Gastrocnemius medialis (tissue), 4 donors: ENCODE results near the gene BCAP31.

Experiments
- CTCF ChIP-seq, 5 experiments: fragments of 450-650 bp in 3 of 5; fragments of 200-600 bp in 2 of 5; sonication (generic) in 2 of 5; IDR thresholded peaks in 4 of 5; conservative IDR thresholded peaks in 1 of 5; 1 replicate in 4 of 5; 2 replicates in 1 of 5; pipeline ENCODE4 v1.5.1; 2016 to 2019; ENCODE audit warnings: antibody characterized with exemption in 5 of 5, mild to moderate bottlenecking in 3 of 5, moderate library complexity in 3 of 5
- POLR2A ChIP-seq, 2 donors: fragments of 450-650 bp; IDR thresholded peaks; one replicate each; pipeline ENCODE4 v1.6.1; 2017; ENCODE audit warnings: antibody characterized with exemption in 2 of 2, mild to moderate bottlenecking in 2 of 2, moderate library complexity in 2 of 2

DNA sequence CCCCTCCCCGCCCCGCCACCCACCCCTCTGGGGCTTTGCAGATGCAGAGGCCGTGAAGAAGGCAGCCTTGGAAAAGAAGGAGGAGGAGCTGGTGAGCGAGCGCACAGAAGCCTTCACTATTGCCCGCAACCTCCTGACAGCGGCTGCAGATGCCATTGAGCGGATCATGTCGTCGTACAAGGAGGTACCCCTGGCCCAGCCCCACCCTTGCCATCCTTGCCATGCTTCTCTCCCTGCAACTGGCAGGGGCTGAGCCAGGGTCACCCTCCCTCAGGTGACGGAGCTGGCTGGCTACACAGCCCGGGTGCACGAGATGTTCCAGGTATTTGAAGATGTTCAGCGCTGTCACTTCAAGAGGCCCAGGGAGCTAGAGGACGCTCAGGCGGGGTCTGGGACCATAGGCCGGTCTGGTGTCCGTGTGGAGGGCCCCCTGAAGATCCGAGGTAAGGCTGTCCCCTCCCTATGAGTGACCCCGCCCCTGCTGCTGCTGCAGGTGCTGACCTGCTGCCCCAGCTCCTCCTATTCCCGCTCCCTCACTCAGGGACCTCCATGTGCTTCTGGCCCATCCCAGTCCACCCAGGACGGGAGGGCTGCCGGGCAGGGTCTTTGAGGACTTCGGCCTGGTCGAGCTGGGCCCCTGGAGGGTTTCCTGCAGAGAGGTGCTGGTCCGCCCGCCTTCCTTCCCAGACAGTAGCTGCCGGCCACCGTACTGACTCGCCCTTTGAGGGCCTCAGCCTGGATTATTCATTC lies 12.1 kb upstream of the BCAP31 start:
- no peak for TF ChIP-seq POLR2A (IDR thresholded peaks at IDR 0.05)
- no peak for TF ChIP-seq CTCF (IDR thresholded peaks at IDR 0.05 in 4 of 5, conservative IDR thresholded peaks at IDR 0.05 in 1 of 5)
